Left ventricle myocardium inferior (tissue), 1 donor: Measurements from ENCODE around the gene SLC6A7. TPM values are rescaled to one million over a fixed set of nuclear protein-coding genes. Genes with fewer than 3 reads are reported as not detected.

Experiments
- DNase-seq: peaks from one replicate; pipeline ENCODE4 v3.0.0-alpha.2; 2020
- H3K27ac ChIP-seq: fragments of 200-600 bp; replicated peaks from 2 replicates; pipeline ENCODE4 v1.8.0; 2021
- H3K27me3 ChIP-seq: fragments of 200-600 bp; 2 replicates; pipeline ENCODE4 v1.8.0; 2021; ENCODE audit warnings: low read depth
- H3K36me3 ChIP-seq: fragments of 200-600 bp; 2 replicates; pipeline ENCODE4 v1.8.0; 2021
- H3K4me1 ChIP-seq: fragments of 200-600 bp; 2 replicates; pipeline ENCODE4 v1.8.0; 2021
- H3K4me3 ChIP-seq: fragments of 200-600 bp; 2 replicates; pipeline ENCODE4 v1.8.0; 2021; ENCODE audit warnings: mild to moderate bottlenecking, moderate library complexity
- H3K9me3 ChIP-seq: fragments of 200-600 bp; replicated peaks from 2 replicates; pipeline ENCODE4 v1.8.0; 2021
- CTCF ChIP-seq: fragments of 200-600 bp; IDR thresholded peaks from 2 replicates; pipeline ENCODE4 v1.8.0; 2021; ENCODE audit warnings: antibody characterized with exemption, mild to moderate bottlenecking, borderline replicate concordance
- intact Hi-C: fragments of 100-400 bp; cut with micrococcal nuclease; formaldehyde crosslinking; loops from one replicate; pipeline ENCODE4 v1.11.0; 2022
- total RNA-seq: library from RNA; stranded (reverse); fragmentation: NEBNext Ultra II Directional; extraction: Animal tissue kit (Norgen Biotek cat#: 25700); gene quantifications from one replicate; pipeline ENCODE4 v1.2.1, GENCODE V29; 2021
- donor health status: DM: no; HTN: yes; CAD: no; lungs with severe emphysema.

Gene SLC6A7
- total RNA-seq, 1 donor from 2014 or later, result not detected

- no peaks in the 10 kb centered on the region for H3K36me3 ChIP-seq
- no peak for DNase-seq
Observed at GRCh38 chr5:150254363-150254762, 64.5 kb downstream of the SLC6A7 start.

GRCh38 chr5:150254774-150255173 lies 64.9 kb downstream of the SLC6A7 start:
- Histone ChIP-seq H3K4me3 (no peak overlapping the region), H3K9me3 (no peaks in the 10 kb centered on the region), H3K36me3 (no peaks in the 10 kb centered on the region), H3K27me3 (no peaks in the 10 kb centered on the region), H3K27ac (no peak overlapping the region), H3K4me1 (no peaks in the 10 kb centered on the region)
- DNase-seq, result no peak
- intact Hi-C loops, result no loop called here
- no peak for TF ChIP-seq CTCF

More at GRCh38 chr5:150254363-150254762, 64.5 kb downstream of the SLC6A7 start:
- no peak for TF ChIP-seq CTCF
- H3K27me3 ChIP-seq, result no peaks in the 10 kb centered on the region
- intact Hi-C loops, result no loop called here
- no peak overlapping the region for H3K4me3 ChIP-seq
- H3K9me3 ChIP-seq, result no peaks in the 10 kb centered on the region
- H3K27ac ChIP-seq, result no peak overlapping the region
- no peaks in the 10 kb centered on the region for H3K4me1 ChIP-seq

- H3K9me3 ChIP-seq, result no peaks in the 10 kb centered on the region
- H3K27ac ChIP-seq, result no peak overlapping the region
- H3K4me1 ChIP-seq, result no peaks in the 10 kb centered on the region
- no peaks in the 10 kb centered on the region for H3K27me3 ChIP-seq
- no peak overlapping the region for H3K4me3 ChIP-seq
- no peak for DNase-seq
- no peak for TF ChIP-seq CTCF
- no peaks in the 10 kb centered on the region for H3K36me3 ChIP-seq
- intact Hi-C loops, result no loop called here
Observed at GRCh38 chr5:150255659-150256409, 66.0 kb downstream of the SLC6A7 start.

GRCh38 chr5:150256410-150257064 lies 66.7 kb downstream of the SLC6A7 start:
- H3K27me3 ChIP-seq, result no peaks in the 10 kb centered on the region
- H3K4me1 ChIP-seq, result no peaks in the 10 kb centered on the region
- no peak overlapping the region for H3K4me3 ChIP-seq
- no peak for DNase-seq
- H3K27ac ChIP-seq, result no peak overlapping the region
- no peak for TF ChIP-seq CTCF
- H3K36me3 ChIP-seq, result no peaks in the 10 kb centered on the region
- intact Hi-C loops, result no loop called here
- no peaks in the 10 kb centered on the region for H3K9me3 ChIP-seq

GRCh38 chr5:150257424-150257823 lies 67.6 kb downstream of the SLC6A7 start:
- Histone ChIP-seq H3K36me3 (no peaks in the 10 kb centered on the region), H3K4me3 (no peak overlapping the region), H3K4me1 (no peaks in the 10 kb centered on the region), H3K27ac (no peak overlapping the region), H3K27me3 (no peaks in the 10 kb centered on the region), H3K9me3 (no peaks in the 10 kb centered on the region)
- intact Hi-C loops, result no loop called here
- no peak for DNase-seq
- TF ChIP-seq CTCF, result no peak
